ENCODE measurements around the gene TBC1D22A. TPM values are rescaled to one million over a fixed set of nuclear protein-coding genes. Genes with fewer than 3 reads are reported as not detected.

Gene TBC1D22A
- total RNA-seq, 4 donors from 2014 or later = 15.6 to 21.7 (median 20.5) TPM

DNA sequence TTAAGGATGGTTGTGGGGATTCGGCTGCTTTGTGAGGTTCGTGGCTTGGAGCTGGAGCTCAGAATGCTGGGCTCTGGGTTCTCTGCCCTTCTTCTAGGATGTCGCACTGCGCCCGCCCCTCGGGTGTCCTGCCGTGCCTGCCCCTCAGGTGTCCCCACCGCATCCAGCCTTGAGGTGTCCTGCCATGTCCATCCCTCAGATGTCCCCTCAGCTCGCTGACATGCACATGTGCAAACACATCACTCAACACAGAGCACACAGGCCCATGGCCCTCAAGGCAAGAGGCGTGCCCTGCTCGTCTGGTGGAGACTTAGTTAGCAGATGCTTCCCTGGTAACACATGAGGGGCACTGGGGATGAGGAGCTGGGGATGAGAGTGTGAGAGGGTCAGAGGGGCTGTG is 359.3 kb downstream of the TBC1D22A start:
- Histone ChIP-seq H3K27ac (peak overlapping the region in 1 of 4 donors; percentile 58), H3K36me3 (no peaks in the 10 kb centered on the region), H3K27me3 (no peaks in the 10 kb centered on the region), H3K9me3 (no peaks in the 10 kb centered on the region), H3K4me1 (peaks cover 6 to 50% (median 11%) of the 10 kb centered on the region in 3 donors), H3K4me3 (no peak overlapping the region)
- WGBS, 2 donors = 97 to 100% methylated on average over 3 to 9 of the region's 11 CpGs
- no peak for DNase-seq
- TF ChIP-seq, protein P1, sequence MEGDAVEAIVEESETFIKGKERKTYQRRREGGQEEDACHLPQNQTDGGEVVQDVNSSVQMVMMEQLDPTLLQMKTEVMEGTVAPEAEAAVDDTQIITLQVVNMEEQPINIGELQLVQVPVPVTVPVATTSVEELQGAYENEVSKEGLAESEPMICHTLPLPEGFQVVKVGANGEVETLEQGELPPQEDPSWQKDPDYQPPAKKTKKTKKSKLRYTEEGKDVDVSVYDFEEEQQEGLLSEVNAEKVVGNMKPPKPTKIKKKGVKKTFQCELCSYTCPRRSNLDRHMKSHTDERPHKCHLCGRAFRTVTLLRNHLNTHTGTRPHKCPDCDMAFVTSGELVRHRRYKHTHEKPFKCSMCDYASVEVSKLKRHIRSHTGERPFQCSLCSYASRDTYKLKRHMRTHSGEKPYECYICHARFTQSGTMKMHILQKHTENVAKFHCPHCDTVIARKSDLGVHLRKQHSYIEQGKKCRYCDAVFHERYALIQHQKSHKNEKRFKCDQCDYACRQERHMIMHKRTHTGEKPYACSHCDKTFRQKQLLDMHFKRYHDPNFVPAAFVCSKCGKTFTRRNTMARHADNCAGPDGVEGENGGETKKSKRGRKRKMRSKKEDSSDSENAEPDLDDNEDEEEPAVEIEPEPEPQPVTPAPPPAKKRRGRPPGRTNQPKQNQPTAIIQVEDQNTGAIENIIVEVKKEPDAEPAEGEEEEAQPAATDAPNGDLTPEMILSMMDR (IDR thresholded peaks at IDR 0.05) = no peak
- TF ChIP-seq POLR2A (IDR thresholded peaks at IDR 0.05) = no peak
- intact Hi-C loops (cut with DNase I) = no loop called here

DNA sequence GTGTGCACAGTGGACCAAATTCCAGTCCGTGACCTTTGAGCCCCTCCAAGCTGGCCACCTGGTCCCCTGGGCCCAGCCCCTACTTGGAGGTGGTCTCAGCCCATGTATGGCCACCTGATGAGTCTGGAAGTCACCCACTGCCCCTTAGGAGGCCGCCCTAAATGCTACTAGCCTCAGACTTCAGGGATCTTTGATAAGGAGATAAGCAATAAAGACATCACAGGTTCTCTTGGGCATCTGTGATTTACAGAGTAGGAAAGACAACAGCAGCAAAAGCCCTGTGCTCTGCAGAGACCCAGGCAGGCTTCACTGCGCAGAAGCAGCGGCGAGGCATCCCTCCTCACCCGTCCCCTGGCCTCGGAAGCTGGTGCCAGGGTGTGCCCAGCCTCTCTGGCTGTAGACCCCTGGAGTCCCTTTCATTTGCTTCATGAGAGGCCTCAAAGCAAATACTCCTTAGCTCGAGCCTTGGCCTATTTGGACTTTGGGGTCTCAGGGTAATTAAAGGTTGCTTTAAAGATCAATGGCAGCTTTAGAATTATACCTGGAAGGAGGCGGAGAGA is 360.1 kb downstream of the TBC1D22A start:
- peak overlapping the region in 2 of 4 donors; percentile 58 to 86 for H3K27ac ChIP-seq
- WGBS, 2 donors = 84 to 93% methylated on average over 8 of the region's 9 CpGs
- no peaks in the 10 kb centered on the region for H3K36me3 ChIP-seq
- no peaks in the 10 kb centered on the region for H3K9me3 ChIP-seq
- no peaks in the 10 kb centered on the region for H3K27me3 ChIP-seq
- H3K4me1 ChIP-seq = peaks cover 6 to 54% (median 11%) of the 10 kb centered on the region in 3 donors
- DNase-seq = no peak
- H3K4me3 ChIP-seq = no peak overlapping the region
- intact Hi-C loops (cut with DNase I) = no loop called here
- TF ChIP-seq POLR2A (IDR thresholded peaks at IDR 0.05) = no peak
- TF ChIP-seq, protein P1 (IDR thresholded peaks at IDR 0.05) = no peak

DNA sequence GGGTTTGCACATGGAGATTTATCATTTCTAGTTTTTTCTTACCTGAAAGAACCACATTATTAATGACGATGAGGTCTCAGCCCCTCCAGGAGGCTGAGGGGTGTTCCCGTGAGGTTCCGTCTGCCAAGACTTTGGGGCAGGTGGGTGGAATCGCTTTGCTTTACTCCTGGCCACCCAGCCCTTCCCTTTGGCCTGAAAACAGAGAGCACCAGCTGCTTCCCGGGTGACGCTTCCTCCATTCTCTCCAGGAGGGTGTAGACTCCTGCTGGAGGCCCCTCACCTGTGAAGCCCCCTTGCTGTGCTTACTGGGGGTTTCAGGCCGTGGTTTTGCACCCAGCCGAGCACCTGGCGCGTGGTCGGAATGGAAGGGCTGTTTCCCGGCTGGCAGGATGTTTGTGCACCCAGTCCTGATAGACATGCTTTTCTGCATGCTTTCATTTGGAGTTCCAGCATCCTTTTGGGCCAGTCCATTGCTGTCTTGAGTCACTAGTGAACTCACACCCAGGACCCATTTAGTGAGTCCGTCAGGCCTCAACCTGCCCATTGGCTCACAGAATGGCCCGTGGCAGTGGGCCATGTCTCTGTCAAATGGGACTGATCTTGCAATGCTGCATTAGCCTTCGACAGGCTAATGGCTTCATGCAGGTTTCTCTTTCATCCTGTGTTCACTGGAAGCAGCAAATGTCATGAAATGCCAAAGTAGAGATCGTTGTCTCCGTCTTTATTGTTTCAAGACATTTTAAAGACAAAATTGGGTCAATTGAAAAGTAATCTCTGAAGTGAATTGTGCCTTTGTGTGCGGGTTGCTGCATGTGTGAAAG is 360.8 kb downstream of the TBC1D22A start:
- intact Hi-C loops (cut with DNase I) = no loop called here
- no peak for DNase-seq
- Histone ChIP-seq H3K9me3 (no peaks in the 10 kb centered on the region), H3K27me3 (no peaks in the 10 kb centered on the region), H3K36me3 (no peaks in the 10 kb centered on the region), H3K4me1 (peaks cover 6 to 55% (median 11%) of the 10 kb centered on the region in 3 donors), H3K4me3 (no peak overlapping the region), H3K27ac (peak overlapping the region in 3 of 4 donors; percentile 34 to 86 (median 58))
- no peak for TF ChIP-seq POLR2A (IDR thresholded peaks at IDR 0.05)
- TF ChIP-seq, protein P1 (IDR thresholded peaks at IDR 0.05) = no peak
- WGBS, 2 donors = 69 to 78% methylated on average over 13 to 14 of the region's 18 CpGs

DNA sequence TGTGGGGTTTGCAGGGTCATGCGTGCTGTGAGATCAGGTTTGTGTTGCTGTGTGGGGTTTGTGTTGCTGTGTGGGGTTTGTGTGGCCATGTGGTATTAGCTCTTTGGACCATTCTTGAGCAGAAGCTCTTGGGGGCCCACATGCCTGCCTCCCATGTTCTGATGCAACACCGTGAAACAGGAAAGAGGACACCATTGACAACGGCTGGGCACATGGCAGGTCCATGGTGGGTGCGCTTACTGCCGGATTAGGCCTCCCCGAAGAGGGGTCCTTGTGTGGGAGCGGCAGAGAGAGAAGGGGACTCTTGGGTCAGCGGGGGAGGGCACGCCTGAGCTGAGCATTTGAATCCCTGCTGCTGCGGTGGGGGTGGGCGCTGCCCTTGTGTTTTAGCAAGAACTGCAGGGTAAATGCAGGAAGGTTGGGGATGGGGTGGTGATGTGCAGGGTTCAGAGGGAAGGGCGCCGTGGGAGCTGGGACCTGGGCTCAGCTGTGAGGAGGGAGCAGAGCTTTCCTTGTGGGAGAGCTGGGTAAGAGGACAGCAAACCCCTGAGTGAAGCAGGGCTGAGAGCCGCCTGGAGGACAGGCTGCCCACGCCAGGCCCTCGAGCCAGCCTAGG is 361.5 kb downstream of the TBC1D22A start:
- no peak for DNase-seq
- intact Hi-C loops (cut with DNase I) = no loop called here
- 88 to 96% methylated on average over 3 to 14 of the region's 16 CpGs for WGBS, 2 donors

More for the DNA sequence above, 361.5 kb downstream of the TBC1D22A start:
- no peaks in the 10 kb centered on the region for H3K36me3 ChIP-seq
- H3K4me1 ChIP-seq = peaks cover 6 to 56% (median 11%) of the 10 kb centered on the region in 3 donors
- peak overlapping the region in 2 of 4 donors; percentile 50 to 86 for H3K27ac ChIP-seq
- H3K27me3 ChIP-seq = no peaks in the 10 kb centered on the region
- H3K9me3 ChIP-seq = no peaks in the 10 kb centered on the region
- no peak overlapping the region for H3K4me3 ChIP-seq
- TF ChIP-seq POLR2A (IDR thresholded peaks at IDR 0.05) = no peak
- TF ChIP-seq, protein P1 (IDR thresholded peaks at IDR 0.05) = no peak
